ENCODE measurements around the gene CCL11.
A peak's percentile ranks its signal among the peaks of the same experiment; 100 is the strongest.

The CCL11 gene

GRCh38 chr17:34257986-34258326 is 27.6 kb upstream of the CCL11 start:
- DNase-seq, result no peak

GRCh38 chr17:34259146-34259545 is 26.4 kb upstream of the CCL11 start:
- DNase-seq, result peak; percentile 59

- no peak for DNase-seq
These were observed 24.7 kb upstream of the CCL11 start for GRCh38 chr17:34260861-34261260.

DNA sequence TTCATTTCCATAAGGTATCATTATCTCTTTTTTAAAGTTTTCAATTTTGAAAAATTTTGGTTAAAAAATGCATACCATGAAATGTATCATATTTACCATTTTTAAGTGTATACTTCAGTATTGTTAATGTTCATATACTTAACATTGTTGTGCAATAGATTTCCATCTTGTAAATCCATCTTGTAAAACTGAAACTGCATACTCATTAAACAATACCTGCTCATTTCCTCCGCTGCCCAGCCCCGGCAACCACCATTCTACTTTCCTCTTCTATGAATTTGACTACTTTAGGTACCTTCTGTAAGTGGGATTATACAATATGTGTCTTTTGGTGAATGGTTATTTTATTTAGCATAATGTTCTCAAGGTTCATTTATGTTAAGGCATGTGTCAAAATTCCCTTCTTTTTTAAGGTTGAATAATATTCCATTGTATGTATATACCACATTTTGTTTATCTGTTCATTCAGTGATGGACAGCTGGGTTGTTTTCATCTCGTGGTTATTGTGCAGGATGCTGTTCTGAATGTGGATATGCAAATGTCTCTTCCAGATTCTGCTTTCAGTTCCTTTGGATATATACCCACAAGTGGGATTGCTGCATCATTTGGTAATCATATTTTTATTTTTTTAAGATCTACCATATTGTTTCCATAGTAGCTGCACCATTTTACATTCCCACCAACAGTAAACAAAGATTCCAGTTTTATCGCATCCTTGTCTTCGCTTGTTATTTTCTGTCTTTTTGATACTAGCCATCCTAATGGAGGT is 23.8 kb upstream of the CCL11 start:
- no peak for DNase-seq

DNA sequence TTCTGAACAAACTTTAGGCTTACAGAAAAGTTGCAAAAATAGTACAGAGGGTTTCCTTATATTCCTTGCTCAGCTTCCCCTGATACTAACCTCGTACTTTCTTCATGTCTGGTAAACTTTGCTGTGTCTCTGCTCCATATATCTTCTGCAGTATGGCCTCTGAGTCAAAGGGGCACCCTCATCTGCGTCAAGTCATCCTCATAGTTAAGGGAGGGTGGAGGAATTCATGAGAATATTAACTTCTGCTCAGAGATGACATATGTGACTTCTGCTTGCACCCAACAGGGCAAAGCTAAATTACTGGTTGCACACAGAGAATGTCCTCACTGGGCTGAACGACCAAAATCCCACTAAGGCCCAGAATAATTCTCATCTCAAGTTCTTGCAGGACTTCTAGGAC is 19.8 kb upstream of the CCL11 start:
- no peak for DNase-seq

GRCh38 chr17:34269969-34270368 is 15.6 kb upstream of the CCL11 start, which contains the start of gene CCL7:
Gene CCL7, plus strand, starts transcription at chr17:34270221. Its CDS starts 70 bp downstream, at chr17:34270291.
- DNase-seq, result peak; percentile 66

DNA sequence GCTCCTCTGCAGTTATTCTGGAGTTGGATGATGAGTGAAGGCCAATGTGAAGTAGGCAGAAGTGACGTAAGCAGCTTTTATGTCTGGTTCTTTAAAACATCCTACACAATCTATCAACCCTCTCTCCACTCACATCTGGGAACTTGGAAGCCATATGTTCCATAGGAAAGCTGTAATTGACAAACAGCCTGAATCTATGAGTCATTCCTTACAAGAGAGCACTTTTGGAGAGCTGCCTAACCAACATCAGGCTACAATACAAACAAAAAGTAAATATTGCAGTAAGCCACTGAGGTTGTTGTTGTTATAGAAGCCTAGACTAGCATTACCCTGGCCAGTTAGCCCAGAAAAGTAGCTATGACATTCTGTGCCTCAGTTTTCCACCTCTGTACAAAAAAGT is 9.7 kb upstream of the CCL11 start:
- peak; percentile 61 for DNase-seq

DNA sequence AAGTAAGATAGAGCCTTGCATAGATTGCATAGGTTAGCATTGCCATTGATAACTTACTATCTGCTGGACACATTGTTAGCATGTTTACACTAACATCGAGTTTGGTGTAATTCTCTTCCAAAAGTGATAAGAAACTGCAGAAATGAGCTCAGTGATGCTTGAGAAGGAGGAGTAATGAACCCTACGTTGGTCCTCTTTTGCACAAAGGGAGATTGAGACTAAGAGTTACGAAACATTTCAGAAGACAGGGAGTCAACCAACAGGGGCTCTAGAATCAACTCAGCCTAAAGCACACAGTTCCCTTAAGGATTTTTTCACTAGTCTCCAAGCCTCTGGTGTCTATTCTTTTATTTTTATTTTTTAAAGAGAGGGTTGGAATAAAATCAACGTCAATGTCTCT is 8.7 kb upstream of the CCL11 start:
- no peak for DNase-seq

DNA sequence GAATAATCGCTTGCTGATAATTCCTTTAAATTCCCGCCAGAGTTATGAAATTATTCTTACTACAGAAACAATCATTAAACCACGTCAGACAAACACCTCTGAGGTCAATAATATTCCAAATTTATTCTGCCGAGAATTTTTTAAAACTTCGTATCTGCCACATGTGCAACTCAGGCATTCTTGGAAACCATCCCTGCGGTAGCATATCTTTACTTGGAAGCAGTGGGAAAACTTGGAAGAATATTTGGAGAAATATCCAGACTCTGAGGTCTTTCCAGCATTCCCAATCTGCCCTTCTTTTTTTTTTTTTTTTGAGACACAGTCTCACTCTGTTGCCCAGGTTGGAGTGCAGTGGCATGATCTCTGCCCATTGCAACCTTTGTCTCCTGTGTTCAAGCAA is 2.0 kb upstream of the CCL11 start:
- no peak for DNase-seq

- no peak for DNase-seq
These were observed 2.3 kb downstream of the CCL11 start for GRCh38 chr17:34287875-34288274.

DNA sequence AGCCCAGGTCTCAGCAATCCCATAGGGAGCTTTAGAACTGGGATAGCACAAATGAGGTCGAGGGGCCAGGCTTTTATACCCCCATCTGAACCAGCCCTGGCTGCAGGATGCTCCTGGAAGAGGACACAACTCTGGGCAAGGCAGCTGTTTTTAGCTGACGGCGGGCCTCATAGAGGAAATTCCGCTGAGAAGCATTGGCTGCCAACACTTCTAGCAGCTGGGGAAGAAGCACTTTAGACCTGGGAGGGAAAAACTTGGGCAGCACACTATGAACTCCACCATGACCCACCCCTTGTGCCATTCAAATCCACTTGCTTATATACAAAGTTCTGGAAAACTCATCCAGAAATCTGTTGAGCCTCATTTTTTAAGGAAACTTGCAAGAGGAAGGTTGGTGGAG is 5.0 kb downstream of the CCL11 start:
- no peak for DNase-seq

DNA sequence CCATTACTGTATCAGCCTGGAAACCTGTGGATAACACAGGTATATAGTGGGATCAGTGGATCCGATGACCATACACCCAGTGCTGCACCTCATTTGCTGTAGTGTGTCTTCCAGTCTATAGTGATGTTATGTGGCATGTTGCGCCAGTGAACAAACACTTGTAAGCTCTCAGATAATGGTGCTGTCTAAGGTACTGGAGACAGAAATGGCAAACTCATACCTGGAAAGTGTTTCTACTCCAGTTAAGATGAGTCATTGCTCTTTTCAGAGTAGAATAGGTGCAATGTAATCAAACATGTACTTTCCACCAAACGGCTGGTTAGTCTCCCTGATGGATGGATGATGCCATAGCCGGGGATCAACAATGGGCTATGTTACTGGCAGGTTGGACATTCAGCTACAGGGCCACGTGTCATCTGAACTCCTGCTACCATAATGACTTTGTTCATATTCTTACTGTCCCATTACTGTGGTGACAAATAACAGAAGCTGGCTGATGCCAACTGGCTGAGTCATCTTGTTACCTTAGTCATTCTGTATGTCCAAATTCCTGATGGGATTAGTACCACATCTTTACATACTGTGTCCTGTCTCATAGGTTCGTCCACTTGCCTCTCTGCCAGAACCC is 6.3 kb downstream of the CCL11 start:
- peak; percentile 12 for DNase-seq

DNA sequence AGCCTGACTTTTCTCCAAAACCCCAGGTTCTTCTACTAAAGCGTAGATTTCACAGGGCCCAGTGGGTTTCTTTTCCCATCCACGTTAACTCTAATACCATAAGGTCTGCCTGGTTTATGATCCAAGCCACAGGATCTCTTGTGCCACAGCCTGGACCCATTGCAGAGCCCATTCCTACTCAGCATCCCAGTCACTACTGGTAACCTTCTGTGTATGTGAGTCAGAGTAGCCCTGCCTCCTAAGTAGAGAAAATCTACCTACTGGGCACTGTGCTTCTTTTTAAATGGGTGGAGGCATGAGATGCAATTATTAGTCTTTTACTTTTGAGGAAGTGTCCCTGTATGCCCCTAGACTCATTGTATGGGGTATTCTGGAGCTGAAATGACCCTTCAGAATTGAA is 13.5 kb downstream of the CCL11 start:
- DNase-seq, result no peak

GRCh38 chr17:34299956-34300577 is 14.5 kb downstream of the CCL11 start:
- peak; percentile 33 for DNase-seq

- peak; percentile 59 for DNase-seq
These were observed 15.3 kb downstream of the CCL11 start for GRCh38 chr17:34300652-34301370.

- no peak for DNase-seq
These were observed 16.4 kb downstream of the CCL11 start for GRCh38 chr17:34301986-34302385.

GRCh38 chr17:34302636-34303035 is 17.1 kb downstream of the CCL11 start:
- DNase-seq, result no peak

- DNase-seq, result no peak
These were observed 18.1 kb downstream of the CCL11 start for GRCh38 chr17:34303606-34304005.

- DNase-seq, result no peak
These were observed 19.5 kb downstream of the CCL11 start for GRCh38 chr17:34305061-34305460.

GRCh38 chr17:34305606-34306005 is 20.1 kb downstream of the CCL11 start:
- DNase-seq, result peak; percentile 6

- DNase-seq, result peak; percentile 59
These were observed 20.9 kb downstream of the CCL11 start for GRCh38 chr17:34306466-34306865.

DNA sequence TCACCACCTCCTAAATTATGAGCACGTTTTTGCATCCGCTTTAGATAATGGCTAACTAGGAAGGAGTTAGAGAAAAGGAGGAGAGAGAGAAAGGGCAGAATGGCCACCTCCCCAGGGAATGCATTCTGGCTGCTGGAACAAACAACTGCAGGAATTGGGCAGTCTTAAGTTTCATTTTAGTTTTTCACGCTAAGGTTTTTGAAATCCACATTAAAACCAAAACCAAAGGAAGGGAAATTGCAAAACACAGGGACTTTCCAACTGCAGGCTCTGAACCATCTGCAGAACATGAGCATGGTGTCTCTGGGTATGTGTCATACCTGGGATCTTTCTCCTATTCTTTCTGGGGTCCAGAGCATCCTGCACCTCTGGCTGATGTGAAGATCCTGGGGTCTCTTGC is 21.6 kb downstream of the CCL11 start:
- DNase-seq, result no peak

DNA sequence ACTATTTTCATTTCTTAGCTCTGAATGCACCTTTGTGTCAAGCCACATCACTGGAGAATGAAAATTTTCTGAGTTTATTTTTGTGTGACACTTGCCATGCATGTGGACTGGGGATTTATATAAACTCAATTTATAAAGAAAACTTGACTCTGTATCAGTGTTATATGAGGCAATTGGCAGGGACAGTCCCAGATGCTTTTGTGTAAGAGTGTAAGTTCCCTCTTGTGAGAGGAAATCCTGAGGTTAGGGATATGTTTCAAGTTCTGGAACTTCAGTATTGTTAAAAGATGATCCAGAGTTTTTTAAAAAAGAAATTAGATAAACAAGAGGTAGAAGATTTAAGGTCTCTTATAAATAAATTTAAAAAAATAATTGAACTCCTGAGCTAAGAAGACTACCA is 22.8 kb downstream of the CCL11 start:
- no peak for DNase-seq

DNA sequence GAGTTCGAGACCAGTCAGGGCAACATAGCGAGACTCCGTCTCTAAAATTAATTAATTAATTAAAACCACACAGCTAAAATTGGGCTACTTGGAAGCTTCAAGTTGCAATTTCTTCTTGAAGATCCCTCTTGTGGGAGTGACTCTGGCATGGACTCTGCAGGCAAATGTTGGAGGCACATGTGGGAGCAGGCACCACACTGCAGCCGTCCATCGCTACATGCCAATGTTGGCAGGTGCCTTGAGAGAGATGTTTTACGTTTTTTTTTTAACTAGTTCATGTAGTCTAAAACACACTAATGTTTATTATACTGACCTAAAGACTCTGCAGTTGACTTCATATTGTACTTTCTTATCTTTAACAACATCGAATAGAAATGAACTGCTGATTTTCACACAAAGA is 25.7 kb downstream of the CCL11 start:
- DNase-seq, result no peak

All from NCI-H226 (cell line).